Astrocyte of the cerebellum (primary cell): ENCODE results near the gene EPN3.

Experiments
- DNase-seq: peaks from one replicate; pipeline ENCODE4 v3.0.0-alpha.2; 2011; ENCODE audit warnings: low read depth
- H3K4me3 ChIP-seq: 2 replicates; pipeline ENCODE4 v1.5.1; 2011; ENCODE audit warnings: mild to moderate bottlenecking, low read depth, low read length, moderate library complexity
- in situ Hi-C: cut with HindIII; loops from 2 replicates; pipeline ENCODE4 v1.10.0; 2017; ENCODE audit warnings: low sequenced_read_pairs
- TF ChIP-seq, protein P1 (sequence below): IDR thresholded peaks from 2 replicates; pipeline ENCODE4 v1.5.1; 2012; ENCODE audit warnings: low read length, low read depth, moderate library complexity, mild to moderate bottlenecking; ENCODE audit errors: missing control alignments

The EPN3 gene

DNA sequence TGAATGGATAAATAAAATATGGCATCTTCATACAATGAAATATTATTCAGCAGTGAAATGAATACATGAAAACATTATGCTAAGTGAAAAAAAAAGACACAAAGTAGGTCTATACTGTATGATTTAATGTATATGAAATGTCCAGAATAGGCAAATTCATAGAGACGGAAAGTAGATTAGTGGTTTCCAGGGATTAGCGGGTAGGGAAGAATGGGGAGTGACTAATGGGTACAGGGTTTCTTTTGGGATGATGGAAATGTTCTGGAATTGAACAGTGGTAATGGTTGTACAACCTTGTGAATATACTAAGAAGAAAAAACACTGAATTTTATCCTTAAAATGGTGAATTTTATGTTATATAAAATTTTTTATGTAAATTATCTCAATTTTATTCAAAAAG lies 32.8 kb upstream of the EPN3 start:
- TF ChIP-seq, protein P1, sequence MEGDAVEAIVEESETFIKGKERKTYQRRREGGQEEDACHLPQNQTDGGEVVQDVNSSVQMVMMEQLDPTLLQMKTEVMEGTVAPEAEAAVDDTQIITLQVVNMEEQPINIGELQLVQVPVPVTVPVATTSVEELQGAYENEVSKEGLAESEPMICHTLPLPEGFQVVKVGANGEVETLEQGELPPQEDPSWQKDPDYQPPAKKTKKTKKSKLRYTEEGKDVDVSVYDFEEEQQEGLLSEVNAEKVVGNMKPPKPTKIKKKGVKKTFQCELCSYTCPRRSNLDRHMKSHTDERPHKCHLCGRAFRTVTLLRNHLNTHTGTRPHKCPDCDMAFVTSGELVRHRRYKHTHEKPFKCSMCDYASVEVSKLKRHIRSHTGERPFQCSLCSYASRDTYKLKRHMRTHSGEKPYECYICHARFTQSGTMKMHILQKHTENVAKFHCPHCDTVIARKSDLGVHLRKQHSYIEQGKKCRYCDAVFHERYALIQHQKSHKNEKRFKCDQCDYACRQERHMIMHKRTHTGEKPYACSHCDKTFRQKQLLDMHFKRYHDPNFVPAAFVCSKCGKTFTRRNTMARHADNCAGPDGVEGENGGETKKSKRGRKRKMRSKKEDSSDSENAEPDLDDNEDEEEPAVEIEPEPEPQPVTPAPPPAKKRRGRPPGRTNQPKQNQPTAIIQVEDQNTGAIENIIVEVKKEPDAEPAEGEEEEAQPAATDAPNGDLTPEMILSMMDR: no peak
- DNase-seq: no peak
- in situ Hi-C loops: no loop called here
- H3K4me3 ChIP-seq: no peak overlapping the region

- DNase-seq: no peak
- TF ChIP-seq, protein P1: peak; percentile 60
- in situ Hi-C loops: no loop called here
- no peak overlapping the region for H3K4me3 ChIP-seq
These were observed 31.5 kb upstream of the EPN3 start for GRCh38 chr17:50501054-50501453.

DNA sequence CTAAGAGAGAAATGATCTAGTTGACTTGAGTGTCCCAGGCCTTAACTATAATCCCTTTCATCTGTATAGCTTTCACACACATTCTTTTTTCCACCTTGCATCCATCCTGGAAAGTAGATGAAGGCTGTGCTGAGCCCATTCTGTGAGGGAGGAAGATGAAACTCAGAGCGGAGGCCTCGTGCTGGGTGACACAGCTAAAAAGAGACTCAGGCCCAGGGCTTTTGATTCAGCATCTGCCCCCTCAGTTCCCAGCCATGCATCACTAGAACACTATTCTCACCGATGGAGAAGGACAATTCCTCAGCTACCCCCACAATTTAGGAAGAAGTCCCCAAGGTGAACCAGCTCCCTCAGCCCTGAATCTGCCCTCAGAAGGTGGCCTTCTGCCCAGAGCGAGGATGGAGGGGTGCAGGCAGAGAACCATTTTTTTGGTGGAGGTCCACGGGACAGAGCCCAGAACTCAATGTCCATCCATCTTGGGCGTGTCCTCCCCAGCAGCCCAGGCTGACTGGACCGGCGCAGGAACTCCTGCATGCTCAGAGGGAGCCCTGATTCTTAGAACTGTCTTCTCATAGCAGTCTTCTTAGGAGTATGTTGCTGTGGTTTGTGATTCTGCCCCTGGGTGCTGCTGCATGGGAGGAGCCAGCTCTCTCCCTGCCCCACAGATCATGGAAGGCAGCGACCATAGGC lies 30.1 kb upstream of the EPN3 start:
- no peak for DNase-seq
- in situ Hi-C loops: no loop called here
- TF ChIP-seq, protein P1: no peak
- no peak overlapping the region for H3K4me3 ChIP-seq

DNA sequence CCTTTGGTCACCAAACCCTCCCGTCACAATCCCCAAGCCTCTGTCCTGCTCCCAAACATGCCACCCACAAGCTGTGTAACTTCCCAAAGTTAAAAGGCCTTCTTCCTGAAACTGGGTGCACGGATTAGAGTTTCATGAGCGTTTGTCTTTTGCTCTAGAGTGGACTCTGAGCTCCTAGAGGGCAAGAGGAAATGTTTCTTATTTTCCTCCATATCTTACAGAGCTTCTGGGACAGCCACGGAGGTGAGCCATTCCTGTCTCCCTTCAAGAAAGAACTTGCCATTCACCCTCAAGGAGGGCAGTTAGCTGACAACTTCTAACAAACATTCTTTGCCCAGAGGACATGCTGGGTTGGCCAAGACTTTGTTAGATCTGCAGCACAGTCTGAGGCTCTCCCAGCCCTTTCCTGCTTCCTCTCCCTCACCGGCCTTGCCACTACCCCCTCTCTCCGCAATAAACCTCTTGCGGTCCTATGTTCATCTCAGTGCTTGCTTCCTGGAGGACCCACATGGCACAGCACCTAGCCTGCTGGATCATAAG lies 26.9 kb upstream of the EPN3 start:
- no peak overlapping the region for H3K4me3 ChIP-seq
- no peak for DNase-seq
- in situ Hi-C loops: no loop called here
- TF ChIP-seq, protein P1: no peak

GRCh38 chr17:50506298-50506697 lies 26.2 kb upstream of the EPN3 start:
- H3K4me3 ChIP-seq: no peak overlapping the region
- TF ChIP-seq, protein P1: no peak
- in situ Hi-C loops: no loop called here
- no peak for DNase-seq

DNA sequence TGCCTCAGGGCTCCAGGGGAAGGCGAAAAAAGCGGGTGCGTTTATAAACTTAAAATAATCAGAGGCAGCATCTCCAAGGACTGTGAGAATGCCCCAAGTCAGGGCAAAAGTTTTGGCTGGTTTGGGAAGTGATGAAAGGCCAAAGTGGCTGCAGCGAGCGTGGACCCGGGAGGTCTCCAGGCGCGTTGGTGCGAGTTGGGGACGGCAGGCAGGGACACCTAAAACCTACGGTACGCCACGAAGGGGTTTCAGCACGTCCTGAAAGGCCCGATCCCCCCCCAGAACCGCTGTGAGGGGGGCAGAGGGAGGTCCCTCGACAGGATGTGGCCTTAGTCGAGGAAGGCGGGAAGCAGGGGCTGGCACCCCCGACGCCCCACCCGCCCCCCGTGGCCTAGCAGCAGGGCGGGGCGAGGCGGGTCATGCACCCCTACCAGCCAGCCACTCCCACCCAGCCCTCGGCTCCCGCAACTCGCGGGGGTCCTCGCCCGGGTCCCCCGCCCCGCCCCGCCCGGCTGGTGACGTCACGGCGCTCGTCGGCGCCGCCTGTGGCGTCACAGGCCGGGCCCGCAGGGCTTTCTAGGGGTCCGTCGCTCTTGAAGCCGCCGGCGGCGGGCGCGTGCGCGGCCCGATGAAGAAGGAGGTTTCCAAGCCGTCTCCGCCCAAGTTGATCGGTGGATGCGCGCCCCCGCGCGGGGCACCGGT lies 24.5 kb upstream of the EPN3 start, which contains the start of gene MYCBPAP:
Gene MYCBPAP (plus strand): TSS at position 569 of the 702 bp plus-strand sequence. CDS start 236 bp downstream, outside the sequence.
- peak within 1 kb of the TSS; percentile 51 for H3K4me3 ChIP-seq
- in situ Hi-C loops: no loop called here
- peak; percentile 47 for DNase-seq
- TF ChIP-seq, protein P1: no peak
